Osteocyte (in vitro differentiated cells): ENCODE measurements around the gene OR51S1. TPM values are rescaled to one million over a fixed set of nuclear protein-coding genes. Genes with fewer than 3 reads are reported as not detected.

Experiments
- DNase-seq: peaks from one replicate; pipeline ENCODE4 v3.0.0; 2021; ENCODE audit warnings: mixed read lengths; ENCODE audit not compliant: unreplicated experiment; ENCODE audit errors: extremely low spot score
- H3K27ac Mint-ChIP-seq: one replicate; pipeline ENCODE4 v1.8.0; 2021; ENCODE audit warnings: mild to moderate bottlenecking, mixed read lengths; ENCODE audit not compliant: unreplicated experiment
- H3K27me3 Mint-ChIP-seq: one replicate; pipeline ENCODE4 v1.8.0; 2021; ENCODE audit warnings: mixed read lengths; ENCODE audit not compliant: unreplicated experiment
- H3K36me3 Mint-ChIP-seq: one replicate; pipeline ENCODE4 v1.8.0; 2021; ENCODE audit warnings: mixed read lengths; ENCODE audit not compliant: unreplicated experiment
- H3K4me1 Mint-ChIP-seq: one replicate; pipeline ENCODE4 v1.8.0; 2021; ENCODE audit warnings: mixed read lengths; ENCODE audit not compliant: unreplicated experiment
- H3K4me3 Mint-ChIP-seq: one replicate; pipeline ENCODE4 v1.8.0; 2021; ENCODE audit warnings: mild to moderate bottlenecking, moderate library complexity, mixed read lengths; ENCODE audit not compliant: unreplicated experiment
- H3K9me3 Mint-ChIP-seq: one replicate; pipeline ENCODE4 v1.8.0; 2021; ENCODE audit warnings: mixed read lengths; ENCODE audit not compliant: unreplicated experiment
- total RNA-seq: library from RNA; stranded (reverse); gene quantifications from 2 replicates; pipeline ENCODE4 v1.2.1, GENCODE V29; 2021
- TF ChIP-seq, protein P1 (sequence below): fragments of 200-600 bp; sonication (generic); IDR thresholded peaks from 2 replicates; pipeline ENCODE4 v1.5.0; 2021; ENCODE audit warnings: antibody characterized with exemption, mild to moderate bottlenecking, moderate library complexity

The OR51S1 gene
- total RNA-seq, 1 donor from 2014 or later, result not detected

DNA sequence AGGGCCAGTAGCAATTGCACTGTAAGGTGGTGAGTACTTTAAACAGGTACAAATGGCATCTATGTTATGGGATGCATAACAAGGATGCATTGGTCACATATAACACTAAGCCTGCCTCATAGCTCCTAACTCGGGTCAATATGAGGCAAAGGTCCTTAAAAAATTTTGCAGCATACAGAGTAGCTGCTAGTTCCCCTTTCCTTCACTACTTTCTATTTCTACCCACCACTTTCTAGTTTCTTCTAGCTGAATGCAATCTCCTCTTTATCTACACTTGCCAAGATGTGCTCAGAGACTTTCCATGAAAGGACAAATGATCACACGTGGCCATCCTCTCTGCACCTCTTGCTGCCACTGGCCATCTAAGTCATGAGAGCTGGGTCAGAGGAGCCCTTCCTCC lies 18.1 kb downstream of the OR51S1 start:
- no peak for DNase-seq
- Mint-ChIP-seq H3K9me3 (no peaks in the 10 kb centered on the region), H3K4me1 (no peaks in the 10 kb centered on the region), H3K4me3 (no peak overlapping the region), H3K27ac (no peak overlapping the region), H3K27me3 (peaks cover 20% of the 10 kb centered on the region), H3K36me3 (no peaks in the 10 kb centered on the region)
- TF ChIP-seq, protein P1, sequence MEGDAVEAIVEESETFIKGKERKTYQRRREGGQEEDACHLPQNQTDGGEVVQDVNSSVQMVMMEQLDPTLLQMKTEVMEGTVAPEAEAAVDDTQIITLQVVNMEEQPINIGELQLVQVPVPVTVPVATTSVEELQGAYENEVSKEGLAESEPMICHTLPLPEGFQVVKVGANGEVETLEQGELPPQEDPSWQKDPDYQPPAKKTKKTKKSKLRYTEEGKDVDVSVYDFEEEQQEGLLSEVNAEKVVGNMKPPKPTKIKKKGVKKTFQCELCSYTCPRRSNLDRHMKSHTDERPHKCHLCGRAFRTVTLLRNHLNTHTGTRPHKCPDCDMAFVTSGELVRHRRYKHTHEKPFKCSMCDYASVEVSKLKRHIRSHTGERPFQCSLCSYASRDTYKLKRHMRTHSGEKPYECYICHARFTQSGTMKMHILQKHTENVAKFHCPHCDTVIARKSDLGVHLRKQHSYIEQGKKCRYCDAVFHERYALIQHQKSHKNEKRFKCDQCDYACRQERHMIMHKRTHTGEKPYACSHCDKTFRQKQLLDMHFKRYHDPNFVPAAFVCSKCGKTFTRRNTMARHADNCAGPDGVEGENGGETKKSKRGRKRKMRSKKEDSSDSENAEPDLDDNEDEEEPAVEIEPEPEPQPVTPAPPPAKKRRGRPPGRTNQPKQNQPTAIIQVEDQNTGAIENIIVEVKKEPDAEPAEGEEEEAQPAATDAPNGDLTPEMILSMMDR, result no peak

DNA sequence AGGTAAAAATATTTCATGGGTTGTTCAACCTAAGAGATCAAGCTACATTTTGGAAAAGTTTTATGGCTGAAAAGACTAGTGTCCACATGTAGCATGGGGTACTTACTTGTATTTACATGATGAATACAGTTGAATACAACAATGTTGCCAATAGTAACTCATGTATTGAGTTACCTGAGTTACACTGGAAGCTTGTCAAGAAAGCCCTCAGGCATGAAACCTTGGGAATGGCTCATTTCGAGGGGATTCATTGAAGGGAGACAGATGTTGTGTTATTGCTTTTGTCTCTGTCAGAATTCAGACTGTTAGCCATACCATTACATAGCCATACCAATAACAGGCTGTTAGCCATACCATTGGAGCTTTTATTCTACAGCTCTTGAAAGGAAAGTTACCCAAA lies 18.7 kb downstream of the OR51S1 start:
- Mint-ChIP-seq H3K27ac (no peak overlapping the region), H3K36me3 (no peaks in the 10 kb centered on the region), H3K27me3 (peaks cover 20% of the 10 kb centered on the region), H3K9me3 (no peaks in the 10 kb centered on the region), H3K4me3 (no peak overlapping the region), H3K4me1 (no peaks in the 10 kb centered on the region)
- DNase-seq, result no peak
- TF ChIP-seq, protein P1, result no peak

DNA sequence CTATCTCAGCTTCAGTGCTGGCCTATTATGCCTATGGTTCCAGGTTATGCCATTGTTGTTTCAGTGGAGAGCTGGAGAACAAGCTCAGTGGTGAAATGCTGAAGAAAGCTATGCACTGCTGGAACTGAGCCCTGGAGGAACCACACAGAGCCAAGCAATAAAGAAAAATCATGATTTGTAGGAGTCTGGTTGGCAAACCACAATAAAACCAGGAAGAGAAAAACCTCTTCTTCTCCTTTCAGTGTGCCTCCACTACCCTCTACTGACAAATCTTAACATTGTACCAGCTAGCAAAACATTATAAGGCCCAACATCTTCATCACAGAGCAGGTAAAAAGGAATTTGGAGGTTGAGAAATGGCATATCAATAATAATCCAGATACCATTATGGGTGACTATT lies 22.6 kb downstream of the OR51S1 start:
- Mint-ChIP-seq H3K4me1 (no peaks in the 10 kb centered on the region), H3K9me3 (no peaks in the 10 kb centered on the region), H3K27me3 (peaks cover 22% of the 10 kb centered on the region), H3K4me3 (no peak overlapping the region), H3K36me3 (no peaks in the 10 kb centered on the region), H3K27ac (no peak overlapping the region)
- TF ChIP-seq, protein P1, result peak; percentile 75
- DNase-seq, result no peak

DNA sequence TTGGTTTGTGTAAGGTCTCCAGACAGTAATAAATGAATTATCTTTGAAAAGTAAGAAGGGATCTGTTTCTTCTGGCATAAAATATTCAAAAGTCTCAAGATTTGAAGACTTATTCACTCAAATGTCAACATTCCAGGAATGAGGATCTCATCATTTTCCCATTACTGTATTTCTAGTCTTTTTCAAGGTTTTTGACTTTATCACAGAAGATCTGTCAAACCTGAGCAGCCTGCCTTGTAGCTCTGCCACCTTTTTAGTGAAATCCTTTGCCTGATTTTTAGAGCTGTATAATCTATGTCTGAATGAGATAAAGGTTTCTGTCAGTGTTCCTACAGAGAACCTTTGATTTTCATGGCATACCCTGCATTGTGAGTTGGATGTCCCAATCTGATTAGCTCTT lies 23.9 kb downstream of the OR51S1 start:
- no peak overlapping the region for H3K4me3 Mint-ChIP-seq
- H3K9me3 Mint-ChIP-seq, result no peaks in the 10 kb centered on the region
- H3K36me3 Mint-ChIP-seq, result no peaks in the 10 kb centered on the region
- TF ChIP-seq, protein P1, result no peak
- no peaks in the 10 kb centered on the region for H3K4me1 Mint-ChIP-seq
- H3K27me3 Mint-ChIP-seq, result peaks cover 24% of the 10 kb centered on the region
- H3K27ac Mint-ChIP-seq, result no peak overlapping the region
- DNase-seq, result no peak

DNA sequence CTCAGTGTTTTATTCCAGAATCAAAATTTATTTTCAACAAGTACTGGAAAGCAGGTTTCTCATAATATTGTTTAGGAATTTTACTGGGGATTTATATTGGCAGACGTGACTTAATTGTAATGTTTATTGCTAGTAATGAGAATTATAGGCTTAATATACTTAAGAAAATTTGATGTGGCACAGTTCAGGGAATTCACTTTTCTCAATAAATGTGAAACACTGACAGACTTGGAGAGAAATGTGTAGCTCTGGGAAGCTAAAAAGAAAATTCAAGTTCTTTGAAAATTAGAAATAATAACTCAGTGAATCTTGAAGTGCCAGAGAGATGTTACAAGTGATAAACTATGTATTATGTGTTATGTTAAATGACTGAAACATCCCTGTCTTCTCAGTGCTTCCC lies 28.0 kb downstream of the OR51S1 start, which contains the start of gene OR51F2:
Gene OR51F2 (plus strand): TSS at position 301 of the 400 bp plus-strand sequence. CDS start 101 bp downstream, outside the sequence.
- H3K4me1 Mint-ChIP-seq, result no peaks in the 10 kb centered on the region
- H3K4me3 Mint-ChIP-seq, result no peak within 1 kb of the TSS
- peaks cover 25% of the 10 kb centered on the region for H3K27me3 Mint-ChIP-seq
- TF ChIP-seq, protein P1, result no peak
- no peaks in the 10 kb centered on the region for H3K9me3 Mint-ChIP-seq
- H3K36me3 Mint-ChIP-seq, result no peaks in the 10 kb centered on the region
- no peak for DNase-seq
- no peak within 1 kb of the TSS for H3K27ac Mint-ChIP-seq
